A549 (cell line): Measurements from ENCODE around the gene CA10. TPM values are rescaled to one million over a fixed set of nuclear protein-coding genes. Genes with fewer than 3 reads are reported as not detected.

Source experiments
- ATAC-seq, 2 experiments: fragments of 200-7000 bp in 1 of 2; fragments of >200 bp in 1 of 2; cut with Nextera tagmentation in 1 of 2; cut with Tn5 transposase in 1 of 2; 3 replicates each; pipeline versions ENCODE4 v1.8.0 to v1.9.1; 2018 to 2020; ENCODE audit warnings: mild to moderate bottlenecking in 1 of 2, moderate library complexity in 1 of 2
- CTCF ChIA-PET: fragments of 300-600 bp; sonication (Branson Sonifier 250); formaldehyde crosslinking; extraction: SDS; loops from one replicate; lab custom pipeline; 2021; ENCODE audit warnings: antibody characterized with exemption, inconsistent platforms; lab: Yijun Ruan, JAX
- POLR2A ChIA-PET: fragments of 350-600 bp; formaldehyde crosslinking; extraction: SDS; loops from one replicate; lab custom pipeline; 2021; ENCODE audit warnings: antibody characterized with exemption, inconsistent platforms; lab: Yijun Ruan, JAX
- DNase-seq, 2 experiments: peaks; one replicate each; pipeline versions ENCODE4 v3.0.0 to v3.0.0-alpha.2; 2011 to 2016; ENCODE audit warnings: low read depth in 1 of 2, low spot score in 1 of 2
- FAIRE-seq: peaks from 2 replicates; lab custom pipeline; 2011; peaks lifted over from hg19 to GRCh38; lab: Jason Lieb, UNC
- H3K27ac ChIP-seq, 2 experiments: fragments of >200 bp; sonication (Bioruptor Twin); formaldehyde crosslinking; 3 replicates each; pipeline ENCODE4 v1.5.1; 2016 to 2017
- H3K4me1 ChIP-seq: fragments of >200 bp; sonication (Bioruptor Twin); formaldehyde crosslinking; 3 replicates; pipeline ENCODE4 v1.6.1; 2016
- H3K4me2 ChIP-seq: fragments of >200 bp; sonication (Bioruptor Twin); formaldehyde crosslinking; 3 replicates; pipeline ENCODE4 v1.6.1; 2016
- H3K4me3 ChIP-seq: fragments of >200 bp; sonication (Bioruptor Twin); formaldehyde crosslinking; 3 replicates; pipeline ENCODE4 v1.5.1; 2016
- H3K9me3 ChIP-seq: fragments of >200 bp; sonication (Bioruptor Twin); formaldehyde crosslinking; 3 replicates; pipeline ENCODE4 v1.6.1; 2016
- BHLHE40 ChIP-seq: IDR thresholded peaks from 2 replicates; pipeline ENCODE4 v1.6.1; 2012; ENCODE audit warnings: low read depth, low read length, inconsistent platforms
- CBX2 ChIP-seq: fragments of 200-600 bp; sonication (generic); IDR thresholded peaks from 2 replicates; pipeline ENCODE4 v1.6.1; 2016; ENCODE audit warnings: low read depth, mild to moderate bottlenecking, borderline replicate concordance
- CBX8 ChIP-seq: fragments of 200-600 bp; sonication (generic); IDR thresholded peaks from 2 replicates; pipeline ENCODE4 v1.6.1; 2016
- CHD2 ChIP-seq: fragments of 150-350 bp; IDR thresholded peaks from 2 replicates; pipeline ENCODE4 v1.6.1; 2014; ENCODE audit warnings: low read length; ENCODE audit not compliant: partially characterized antibody
- CHD4 ChIP-seq: fragments of 200-600 bp; sonication (generic); IDR thresholded peaks from 2 replicates; pipeline ENCODE4 v1.6.1; 2016; ENCODE audit warnings: antibody characterized with exemption, mild to moderate bottlenecking, borderline replicate concordance
- EHF ChIP-seq: fragments of 250-450 bp; sonication (Bioruptor Pico); IDR thresholded peaks from 2 replicates; pipeline ENCODE4 v1.5.0; 2020; ENCODE audit warnings: mild to moderate bottlenecking
- EP300 ChIP-seq, 2 experiments: fragments of >200 bp; sonication (Bioruptor Twin); formaldehyde crosslinking; IDR thresholded peaks; 2 replicates in 1 of 2; 3 replicates in 1 of 2; pipeline ENCODE4 v1.6.1; 2016 to 2017
- GATA3 ChIP-seq: IDR thresholded peaks from 2 replicates; pipeline ENCODE4 v1.6.1; 2012; ENCODE audit warnings: borderline replicate concordance
- HDAC2 ChIP-seq: fragments of 200-600 bp; sonication (generic); IDR thresholded peaks from 2 replicates; pipeline ENCODE4 v1.6.1; 2016
- HOXB13 ChIP-seq: fragments of 250-450 bp; sonication (Bioruptor Pico); IDR thresholded peaks from 2 replicates; pipeline ENCODE4 v1.5.0; 2020; ENCODE audit warnings: low read depth, mild to moderate bottlenecking, moderate library complexity
- JUNB ChIP-seq: fragments of >200 bp; sonication (Bioruptor Twin); formaldehyde crosslinking; IDR thresholded peaks from 2 replicates; pipeline ENCODE4 v1.6.1; 2016
- KDM1A ChIP-seq: fragments of 200-600 bp; sonication (generic); IDR thresholded peaks from 2 replicates; pipeline ENCODE4 v1.6.1; 2016; ENCODE audit warnings: low read depth, mild to moderate bottlenecking
- MAX ChIP-seq: IDR thresholded peaks from 2 replicates; pipeline ENCODE4 v1.6.1; 2012
- MAZ ChIP-seq: fragments of 150-350 bp; IDR thresholded peaks from 2 replicates; pipeline ENCODE4 v1.6.1; 2014; ENCODE audit warnings: antibody characterized with exemption, low read depth, low read length, borderline replicate concordance
- MYC ChIP-seq: IDR thresholded peaks from 2 replicates; pipeline ENCODE4 v1.6.1; 2012; ENCODE audit warnings: mild to moderate bottlenecking, inconsistent platforms, low read length, improper control_type of control experiment, borderline replicate concordance
- NR3C1 ChIP-seq: fragments of >200 bp; sonication (Bioruptor Twin); formaldehyde crosslinking; IDR thresholded peaks from 3 replicates; pipeline ENCODE4 v1.6.1; 2017
- RAD21 ChIP-seq, 2 experiments: fragments of >200 bp in 1 of 2; sonication (Bioruptor Twin) in 1 of 2; formaldehyde crosslinking in 1 of 2; IDR thresholded peaks in 1 of 2; conservative IDR thresholded peaks in 1 of 2; 2 replicates in 1 of 2; 3 replicates in 1 of 2; pipeline ENCODE4 v1.6.1; 2012 to 2018; ENCODE audit warnings: inconsistent platforms in 1 of 2
- RCOR1 ChIP-seq: fragments of 150-350 bp; IDR thresholded peaks from 2 replicates; pipeline ENCODE4 v1.6.1; 2014; ENCODE audit warnings: antibody characterized with exemption, low read length, low read depth
- REST ChIP-seq: fragments of 200-600 bp; sonication (generic); IDR thresholded peaks from 2 replicates; pipeline ENCODE4 v1.6.1; 2016; ENCODE audit warnings: antibody characterized with exemption, mild to moderate bottlenecking, moderate library complexity
- ZC3H11A ChIP-seq: fragments of 450-650 bp; IDR thresholded peaks from 2 replicates; pipeline ENCODE4 v1.6.1; 2014; ENCODE audit warnings: antibody characterized with exemption, mild to moderate bottlenecking
- ZNF302 ChIP-seq: fragments of 250-450 bp; sonication (Bioruptor Pico); IDR thresholded peaks from 2 replicates; pipeline ENCODE4 v1.9.0; 2021; ENCODE audit warnings: inconsistent platforms, mild to moderate bottlenecking, moderate library complexity
- WGBS: methylation state at CpG from one replicate; pipeline ENCODE4 v1.1.6; 2017; ENCODE audit errors: missing lambda C conversion rate; 5-methylcytosine and 5-hydroxymethylcytosine counted together
- polyA plus RNA-seq, 4 experiments: library from polyadenylated mRNA; depleted of rRNA in 3 of 4; stranded (reverse); fragments of >200 nt; fragmentation: RNase III in 1 of 4; extraction: RNeasy Plus Mini Kit Qiagen cat#74134 plus additional on column Dnase treatment in 1 of 4; gene quantifications; 2 replicates in 3 of 4; 3 replicates in 1 of 4; pipeline ENCODE4 v1.2.3, GENCODE V29; 2011 to 2017
- TF ChIP-seq, protein P1 (sequence below): fragments of 450-650 bp; IDR thresholded peaks from 2 replicates; pipeline ENCODE4 v1.6.1; 2014; ENCODE audit warnings: antibody characterized with exemption
- TF ChIP-seq, protein P2 (sequence below): fragments of >200 bp; sonication (Bioruptor Twin); formaldehyde crosslinking; IDR thresholded peaks from 3 replicates; pipeline ENCODE4 v1.5.1; 2016

Gene CA10
- polyA plus RNA-seq, 2 of the 4 experiments (the other 2 are of a cell fraction), result not detected

DNA sequence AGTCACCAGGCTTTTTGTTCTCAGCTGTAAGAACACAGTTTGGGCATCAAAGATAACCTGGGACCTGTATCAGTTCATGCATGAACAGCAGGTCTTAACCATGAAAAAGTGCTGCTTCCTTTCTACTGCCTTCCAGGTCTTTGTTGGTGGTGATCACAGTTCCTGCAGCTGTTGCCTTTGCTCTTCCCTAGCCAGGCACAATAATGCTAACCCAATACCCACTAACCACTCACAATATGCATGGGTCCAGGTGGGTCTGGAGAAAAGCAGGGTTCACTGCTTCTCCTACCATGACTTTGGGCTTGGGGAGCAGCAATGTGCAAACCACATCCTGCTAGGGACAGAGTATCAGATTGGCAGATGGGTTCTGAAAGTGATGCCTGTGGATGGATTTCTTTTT lies 501.3 kb downstream of the CA10 start (continued):
- TF ChIP-seq KDM1A (no peak), JUNB (no peak), ZNF302 (CRISPR knock-in tag) (no peak), EP300 (IDR thresholded peaks at IDR 0.05) (no peak), RAD21 (conservative IDR thresholded peaks at IDR 0.05 in 1 of 2, IDR thresholded peaks at IDR 0.05 in 1 of 2) (no peak), MYC (no peak)
- TF ChIP-seq, all 56 proteins: peak for 0

DNA sequence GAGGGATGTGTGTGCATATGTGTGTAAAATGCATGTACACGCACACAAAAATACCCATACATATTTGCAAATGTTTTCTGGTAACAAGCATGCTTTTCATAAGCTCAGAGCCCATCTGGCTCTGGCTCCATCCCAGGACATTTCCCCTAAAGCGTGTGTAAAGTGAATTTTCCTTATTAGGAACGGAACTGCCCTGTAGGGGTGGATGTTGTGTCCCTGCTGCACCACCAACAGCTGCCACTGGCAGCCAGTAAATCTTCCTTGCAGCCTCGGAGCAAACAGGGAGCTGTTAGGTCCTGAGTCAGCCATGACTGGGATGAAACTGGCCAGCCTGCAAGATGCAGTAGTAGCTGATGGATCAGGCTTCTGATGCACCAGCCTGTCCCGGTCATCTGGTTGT lies 504.6 kb downstream of the CA10 start:
- peak; percentile 21 to 36 for DNase-seq
- POLR2A ChIA-PET, result no interaction called here
- 19% methylated on average over 5 of the region's 5 CpGs for WGBS
- Histone ChIP-seq H3K27ac (no peak overlapping the region), H3K9me3 (no peaks in the 10 kb centered on the region), H3K4me3 (no peak overlapping the region), H3K4me1 (no peaks in the 10 kb centered on the region), H3K4me2 (no peak overlapping the region)
- ATAC-seq, result peak; percentile 75 to 87
- TF ChIP-seq CBX2, result no peak
- TF ChIP-seq GATA3, result no peak
- TF ChIP-seq REST, result no peak
- no peak for TF ChIP-seq RCOR1
- TF ChIP-seq HDAC2, result no peak
- no peak for TF ChIP-seq NR3C1
- no peak for TF ChIP-seq CHD2
- TF ChIP-seq HOXB13, result no peak
- TF ChIP-seq MAX, result no peak
- TF ChIP-seq EHF, result no peak
- no peak for TF ChIP-seq ZNF302 (CRISPR knock-in tag)
- TF ChIP-seq CHD4, result no peak
- no peak for TF ChIP-seq ZC3H11A
- TF ChIP-seq CBX8, result no peak
- no peak for TF ChIP-seq RAD21 (conservative IDR thresholded peaks at IDR 0.05 in 1 of 2, IDR thresholded peaks at IDR 0.05 in 1 of 2)
- TF ChIP-seq JUNB, result no peak
- no peak for TF ChIP-seq MAZ
- CTCF ChIA-PET, result interaction anchor here (0.6 kb wide), 2 partner anchors 115 to 144 kb away, joined by 3 read pairs; no protein-coding TSS in a partner anchor
- FAIRE-seq, result no peak

GRCh38 chr17:51652529-51652928 lies 506.0 kb downstream of the CA10 start:
- 19% methylated on average over 3 of the region's 3 CpGs for WGBS
- ATAC-seq (no peak), DNase-seq (no peak), FAIRE-seq (no peak)
- Histone ChIP-seq H3K4me2 (no peak overlapping the region), H3K4me3 (no peak overlapping the region), H3K9me3 (no peaks in the 10 kb centered on the region), H3K27ac (no peak overlapping the region), H3K4me1 (peaks cover 10% of the 10 kb centered on the region)
- TF ChIP-seq EHF (no peak), GATA3 (no peak), MAX (no peak), KDM1A (no peak), BHLHE40 (no peak), RAD21 (conservative IDR thresholded peaks at IDR 0.05 in 1 of 2, IDR thresholded peaks at IDR 0.05 in 1 of 2) (no peak)
- TF ChIP-seq, protein P1, sequence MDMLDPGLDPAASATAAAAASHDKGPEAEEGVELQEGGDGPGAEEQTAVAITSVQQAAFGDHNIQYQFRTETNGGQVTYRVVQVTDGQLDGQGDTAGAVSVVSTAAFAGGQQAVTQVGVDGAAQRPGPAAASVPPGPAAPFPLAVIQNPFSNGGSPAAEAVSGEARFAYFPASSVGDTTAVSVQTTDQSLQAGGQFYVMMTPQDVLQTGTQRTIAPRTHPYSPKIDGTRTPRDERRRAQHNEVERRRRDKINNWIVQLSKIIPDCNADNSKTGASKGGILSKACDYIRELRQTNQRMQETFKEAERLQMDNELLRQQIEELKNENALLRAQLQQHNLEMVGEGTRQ, result no peak
- TF ChIP-seq, protein P2, sequence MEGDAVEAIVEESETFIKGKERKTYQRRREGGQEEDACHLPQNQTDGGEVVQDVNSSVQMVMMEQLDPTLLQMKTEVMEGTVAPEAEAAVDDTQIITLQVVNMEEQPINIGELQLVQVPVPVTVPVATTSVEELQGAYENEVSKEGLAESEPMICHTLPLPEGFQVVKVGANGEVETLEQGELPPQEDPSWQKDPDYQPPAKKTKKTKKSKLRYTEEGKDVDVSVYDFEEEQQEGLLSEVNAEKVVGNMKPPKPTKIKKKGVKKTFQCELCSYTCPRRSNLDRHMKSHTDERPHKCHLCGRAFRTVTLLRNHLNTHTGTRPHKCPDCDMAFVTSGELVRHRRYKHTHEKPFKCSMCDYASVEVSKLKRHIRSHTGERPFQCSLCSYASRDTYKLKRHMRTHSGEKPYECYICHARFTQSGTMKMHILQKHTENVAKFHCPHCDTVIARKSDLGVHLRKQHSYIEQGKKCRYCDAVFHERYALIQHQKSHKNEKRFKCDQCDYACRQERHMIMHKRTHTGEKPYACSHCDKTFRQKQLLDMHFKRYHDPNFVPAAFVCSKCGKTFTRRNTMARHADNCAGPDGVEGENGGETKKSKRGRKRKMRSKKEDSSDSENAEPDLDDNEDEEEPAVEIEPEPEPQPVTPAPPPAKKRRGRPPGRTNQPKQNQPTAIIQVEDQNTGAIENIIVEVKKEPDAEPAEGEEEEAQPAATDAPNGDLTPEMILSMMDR, result no peak
- ChIA-PET CTCF (no interaction called here), POLR2A (no interaction called here)
